GM23248 (cell line): ENCODE data around the gene PEX14.

ENCODE experiments used
- EZH2 ChIP-seq: fragments of 200-600 bp; sonication (generic); IDR thresholded peaks from 2 replicates; pipeline ENCODE4 v1.6.1; 2018; ENCODE audit warnings: antibody characterized with exemption, mild to moderate bottlenecking; ENCODE audit not compliant: insufficient read depth, poor library complexity, severe bottlenecking
- EZH2phosphoT487 ChIP-seq: fragments of 200-600 bp; sonication (generic); IDR thresholded peaks from 2 replicates; pipeline ENCODE4 v1.6.1; 2018; ENCODE audit warnings: antibody characterized with exemption, moderate library complexity, mild to moderate bottlenecking, low read depth; ENCODE audit not compliant: insufficient read depth

DNA sequence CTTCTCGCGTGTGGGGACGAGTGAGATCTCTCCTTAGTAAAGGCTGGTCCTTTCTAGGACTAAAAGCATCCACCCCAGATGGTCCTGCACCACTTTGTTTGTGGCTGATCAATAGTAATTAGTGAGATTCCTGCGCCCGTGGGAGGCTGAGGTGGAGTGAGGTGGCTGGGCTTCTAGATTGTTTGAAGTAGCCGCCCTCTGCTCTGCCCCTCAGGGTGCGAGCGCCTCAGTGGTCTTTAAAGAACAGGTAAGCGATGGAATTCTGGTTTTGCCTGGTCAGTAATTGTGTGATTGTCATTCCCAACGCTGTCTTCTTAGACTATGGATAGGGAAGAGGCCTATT is 20.7 kb downstream of the PEX14 start:
- TF ChIP-seq EZH2phosphoT487 (no peak), EZH2 (no peak)
